Stimulated activated CD4-positive, alpha-beta T cell treated with anti-CD3 and anti-CD28 coated beads, Interleukin-2, amount 100 ng/mL, for 48 hours (primary cell): Measurements from ENCODE around the gene PIK3CA.
"Not testable (repeated sequence)": the region's sequence is repeated elsewhere in the genome, so short reads cannot be mapped to it uniquely, and the experiment has no call there.

Experiments used
- DNase-seq, 2 donors: peaks; one replicate each; pipeline ENCODE4 v3.0.0-alpha.2; 2020

PIK3CA gene

GRCh38 chr3:179265875-179266274, 117.7 kb downstream of the PIK3CA start:
- no peak for DNase-seq

DNA sequence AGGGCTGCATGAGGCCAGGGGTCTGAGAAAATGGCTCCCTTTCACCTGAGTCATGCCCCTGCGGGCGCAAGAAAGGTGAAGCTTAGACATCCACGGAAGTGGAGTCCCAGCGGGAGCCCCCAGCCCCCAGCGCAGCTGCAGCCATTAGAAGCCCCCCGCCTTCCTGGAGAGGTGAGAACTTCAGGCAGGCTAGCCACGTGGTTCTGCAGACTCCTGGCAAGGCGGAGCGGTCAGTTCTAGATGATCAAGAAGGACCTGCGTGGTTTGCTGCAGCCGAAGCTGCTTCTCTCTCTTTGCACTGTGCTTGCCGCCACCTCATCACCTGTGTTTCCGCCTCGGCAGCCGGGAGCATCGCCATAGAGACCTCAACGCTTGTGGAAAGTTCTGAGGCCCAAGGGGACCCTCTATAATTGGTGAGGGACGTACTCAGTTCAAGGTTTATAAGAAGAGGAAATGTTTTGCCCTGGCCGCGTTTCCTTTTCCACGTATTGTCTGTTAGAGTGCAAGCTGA, 118.6 kb downstream of the PIK3CA start:
- no peak for DNase-seq

DNA sequence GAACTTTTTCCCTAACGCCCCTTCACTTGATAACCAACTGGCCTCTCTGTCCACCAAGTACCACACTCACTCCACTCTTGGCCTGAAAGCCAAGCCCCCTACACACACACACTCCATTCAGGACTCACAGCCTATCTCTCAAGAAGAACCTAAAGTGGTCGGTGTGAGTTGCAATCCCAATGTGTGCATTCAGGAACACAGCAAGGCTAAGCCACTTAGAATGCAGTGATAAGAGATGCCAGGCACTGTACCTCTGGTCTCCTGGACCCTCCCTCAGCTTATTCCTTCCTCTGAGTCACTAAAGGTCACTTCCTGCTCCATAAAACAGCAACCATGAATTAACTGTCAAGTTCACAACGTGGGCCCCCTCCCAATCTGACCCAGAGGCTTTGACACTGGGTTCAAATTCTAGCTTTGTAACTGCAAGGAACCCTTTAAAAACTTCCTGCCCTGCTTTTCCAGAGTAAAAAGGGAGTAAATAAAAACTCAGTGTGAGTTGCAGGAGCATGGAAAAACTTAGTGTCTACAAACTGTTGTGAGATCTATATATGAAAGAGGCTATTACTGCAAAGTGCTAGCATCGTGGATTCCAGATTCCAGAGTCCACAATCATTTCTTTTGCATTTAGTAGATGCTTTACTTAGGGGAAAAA, 120.4 kb downstream of the PIK3CA start:
- DNase-seq, result no peak

DNA sequence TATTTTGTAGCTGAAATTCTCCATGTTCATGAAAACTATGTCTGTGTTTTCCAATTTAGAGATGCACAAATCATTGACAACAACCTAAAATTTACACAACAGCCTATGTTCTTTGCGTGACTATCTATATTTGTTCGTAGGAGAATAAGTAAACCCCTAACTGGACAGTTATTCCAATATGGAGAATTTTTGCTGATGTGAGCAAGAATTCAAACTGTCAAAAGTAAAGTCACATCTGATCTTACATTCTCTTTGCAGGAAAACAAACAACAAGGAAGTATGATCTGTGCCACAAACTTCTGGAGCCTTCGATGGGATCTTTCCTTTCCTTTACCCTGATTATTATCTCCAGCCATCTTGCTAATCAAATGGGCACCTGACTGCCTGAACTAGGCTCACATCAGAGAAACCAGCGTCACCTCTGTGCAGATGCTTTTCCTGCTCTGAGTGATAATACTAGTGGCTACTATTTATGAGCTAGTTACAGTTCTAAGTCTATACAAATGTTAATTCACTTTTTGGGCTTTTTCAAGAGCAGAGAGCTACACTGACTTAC, 121.1 kb downstream of the PIK3CA start:
- no peak for DNase-seq

GRCh38 chr3:179272385-179272784, 124.2 kb downstream of the PIK3CA start:
- no peak for DNase-seq

GRCh38 chr3:179274434-179274833, 126.3 kb downstream of the PIK3CA start:
- not testable (repeated sequence) for DNase-seq

GRCh38 chr3:179276001-179276400, 127.8 kb downstream of the PIK3CA start:
- no peak for DNase-seq

DNA sequence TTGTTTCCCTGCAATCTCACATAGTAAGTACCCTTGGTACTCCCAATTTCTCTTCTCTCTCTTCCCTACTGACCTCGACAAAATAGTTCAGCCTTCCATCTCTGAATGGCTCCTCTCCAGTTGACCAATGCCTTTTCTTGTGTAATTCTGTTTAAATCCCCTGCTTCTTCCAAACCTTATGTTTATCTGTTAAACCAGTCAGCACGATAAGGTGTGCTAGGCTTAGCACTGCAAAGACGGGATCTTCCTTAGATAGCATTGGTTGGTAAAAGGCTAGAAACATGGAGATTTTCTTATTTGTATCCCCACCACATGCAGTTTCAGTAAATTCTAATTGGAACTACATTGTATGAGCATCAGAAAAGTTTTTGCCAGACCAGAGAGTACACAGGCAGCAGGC, 128.6 kb downstream of the PIK3CA start:
- no peak for DNase-seq

- no peak for DNase-seq
These were observed 130.0 kb downstream of the PIK3CA start for GRCh38 chr3:179278151-179278550.

GRCh38 chr3:179278932-179279693, 131.0 kb downstream of the PIK3CA start:
- DNase-seq, result no peak

- no peak for DNase-seq
These were observed 131.7 kb downstream of the PIK3CA start for GRCh38 chr3:179279837-179280236.

GRCh38 chr3:179281825-179282224, 133.7 kb downstream of the PIK3CA start:
- DNase-seq, result no peak

DNA sequence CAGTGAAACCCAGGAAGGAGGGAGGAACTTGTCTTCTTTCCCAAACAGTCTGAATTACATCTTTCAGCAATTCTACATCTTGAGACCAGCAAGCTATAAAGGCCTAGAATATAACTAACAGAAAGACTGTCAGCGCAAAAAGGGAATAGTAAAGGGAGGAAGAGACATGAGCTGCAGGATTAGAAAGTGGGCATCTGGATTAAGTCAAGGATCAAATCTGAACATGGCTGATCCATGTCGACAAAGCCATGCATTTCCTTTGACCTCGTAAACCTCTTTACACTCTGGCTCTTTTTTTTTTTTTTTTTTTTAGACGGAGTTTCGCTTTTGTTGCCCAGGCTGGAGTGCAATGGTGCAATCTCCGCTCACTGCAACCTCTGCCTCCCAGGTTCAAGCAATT, 138.2 kb downstream of the PIK3CA start:
- no peak for DNase-seq

DNA sequence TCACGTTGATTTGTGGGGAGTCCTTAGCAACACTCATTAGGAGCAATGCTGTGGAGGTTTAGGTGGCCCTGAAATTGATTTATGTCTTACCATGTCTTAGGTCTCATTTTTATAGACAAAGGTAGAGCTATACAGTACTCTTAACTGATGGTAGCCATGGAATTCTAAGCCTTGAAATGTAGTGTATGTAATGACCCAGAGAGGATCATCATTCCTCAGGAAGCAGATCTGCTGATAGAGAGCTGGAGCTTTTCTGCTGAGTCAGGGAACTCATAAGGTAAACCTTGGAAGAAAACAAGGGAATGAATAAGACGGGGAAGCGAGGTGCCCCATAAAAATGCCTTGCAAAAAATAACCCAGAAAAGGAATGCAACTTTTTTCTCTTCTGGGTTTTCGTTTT, 140.7 kb downstream of the PIK3CA start:
- no peak for DNase-seq

DNA sequence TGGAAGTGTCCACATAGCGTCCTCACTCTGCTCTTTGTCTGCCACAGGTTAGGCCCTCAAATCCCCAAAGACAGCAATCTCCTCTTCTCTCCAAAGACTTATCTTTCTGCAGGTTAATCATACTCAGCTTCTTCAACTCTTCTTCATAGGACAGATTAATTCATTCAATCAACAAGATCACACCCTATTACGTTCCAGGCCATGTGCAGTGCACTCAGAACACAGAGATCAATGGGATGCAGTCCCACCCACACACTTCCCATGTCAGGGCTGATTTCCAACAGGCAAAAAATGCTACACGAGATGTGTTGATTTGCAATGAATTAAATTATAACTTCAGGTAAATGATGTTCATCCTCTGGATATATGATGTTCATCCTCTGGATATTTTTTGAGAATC, 141.1 kb downstream of the PIK3CA start:
- DNase-seq, result no peak
